HG02943 (cell line): ENCODE data around the gene CLIC6.

Source experiments
- ATAC-seq: cut with Tn5 transposase; IDR thresholded peaks from one replicate; pipeline ENCODE4 v1.9.1; 2021; ENCODE audit warnings: mild to moderate bottlenecking, low read depth, moderate library complexity; ENCODE audit not compliant: unreplicated experiment

Gene CLIC6

GRCh38 chr21:34690041-34690792 lies 21.4 kb downstream of the CLIC6 start:
- no peak for ATAC-seq

- no peak for ATAC-seq
These were observed 22.0 kb downstream of the CLIC6 start for GRCh38 chr21:34690793-34691175.

- no peak for ATAC-seq
These were observed 22.7 kb downstream of the CLIC6 start for GRCh38 chr21:34691390-34692032.

- ATAC-seq = no peak
These were observed 23.7 kb downstream of the CLIC6 start for GRCh38 chr21:34692458-34693020.

GRCh38 chr21:34693192-34693810 lies 24.5 kb downstream of the CLIC6 start:
- no peak for ATAC-seq

GRCh38 chr21:34695434-34695833 lies 26.6 kb downstream of the CLIC6 start:
- no peak for ATAC-seq

- no peak for ATAC-seq
These were observed 27.3 kb downstream of the CLIC6 start for GRCh38 chr21:34696121-34696520.

GRCh38 chr21:34697826-34698225 lies 29.0 kb downstream of the CLIC6 start:
- no peak for ATAC-seq

GRCh38 chr21:34698270-34699015 lies 29.6 kb downstream of the CLIC6 start:
- no peak for ATAC-seq

- no peak for ATAC-seq
These were observed 31.8 kb downstream of the CLIC6 start for GRCh38 chr21:34700605-34701004.

- ATAC-seq = no peak
These were observed 32.9 kb downstream of the CLIC6 start for GRCh38 chr21:34701726-34702125.

- no peak for ATAC-seq
These were observed 33.8 kb downstream of the CLIC6 start for GRCh38 chr21:34702341-34703170.

GRCh38 chr21:34703571-34703970 lies 34.8 kb downstream of the CLIC6 start:
- no peak for ATAC-seq

- ATAC-seq = no peak
These were observed 35.3 kb downstream of the CLIC6 start for GRCh38 chr21:34704119-34704518.

- no peak for ATAC-seq
These were observed 36.2 kb downstream of the CLIC6 start for GRCh38 chr21:34705011-34705410.

GRCh38 chr21:34706337-34706736 lies 37.5 kb downstream of the CLIC6 start:
- no peak for ATAC-seq

GRCh38 chr21:34707876-34708325 lies 39.1 kb downstream of the CLIC6 start:
- peak; percentile 81 for ATAC-seq

- no peak for ATAC-seq
These were observed 44.8 kb downstream of the CLIC6 start for GRCh38 chr21:34713621-34714020.

- ATAC-seq = no peak
These were observed 46.7 kb downstream of the CLIC6 start for GRCh38 chr21:34715518-34715917.
